ENCODE results near the gene BHLHE40. TPM values are rescaled to one million over a fixed set of nuclear protein-coding genes. Genes with fewer than 3 reads are reported as not detected.

BHLHE40 gene
- total and polyA plus RNA-seq, 8 donors = 19.3 to 66.7 (median 33.2) TPM

GRCh38 chr3:4983739-4984510, 4.7 kb downstream of the BHLHE40 start:
- peak in 5 of 6 donors; percentile 36 to 65 (median 51) for DNase-seq

GRCh38 chr3:4984511-4984864, 5.3 kb downstream of the BHLHE40 start:
- Histone ChIP-seq H3K27me3 (no peaks in the 10 kb centered on the region), H3K4me1 (peaks cover 15 to 54% (median 52%) of the 10 kb centered on the region in 3 donors), H3K27ac (peak overlapping the region in 3 of 4 donors; percentile 96 to 100 (median 100)), H3K9me3 (no peaks in the 10 kb centered on the region), H3K36me3 (peaks cover 0 to 11% (median 4%) of the 10 kb centered on the region in 3 donors), H3K4me3 (peak overlapping the region in 3 of 4 donors; percentile 10 to 96 (median 82))
- DNase-seq (no peak), ATAC-seq (no peak), FAIRE-seq (no peak)
- WGBS, 2 donors = 33 to 45% methylated on average over 9 of the region's 9 CpGs
- intact Hi-C loops (cut with DNase I) = loop anchor here in 2 of 3 donors (5.0 to 10.0 kb wide), 2 partner anchors 262 to 270 kb away; no protein-coding TSS in a partner anchor
- TF ChIP-seq CTCF (IDR thresholded peaks at IDR 0.05) = no peak

More at GRCh38 chr3:4983739-4984510, 4.7 kb downstream of the BHLHE40 start:
- no peaks in the 10 kb centered on the region for H3K27me3 ChIP-seq
- TF ChIP-seq CTCF (IDR thresholded peaks at IDR 0.05) = no peak
- no peaks in the 10 kb centered on the region for H3K9me3 ChIP-seq
- peak overlapping the region; percentile 39 to 100 (median 98) for H3K27ac ChIP-seq
- peaks cover 15 to 48% (median 48%) of the 10 kb centered on the region in 3 donors for H3K4me1 ChIP-seq
- peak overlapping the region in 3 of 4 donors; percentile 10 to 96 (median 82) for H3K4me3 ChIP-seq
- WGBS, 2 donors = 28 to 29% methylated on average over 16 of the region's 16 CpGs
- H3K36me3 ChIP-seq = peaks cover 0 to 11% (median 4%) of the 10 kb centered on the region in 3 donors
- intact Hi-C loops (cut with DNase I) = loop anchor here in 2 of 3 donors (5.0 to 10.0 kb wide), 2 partner anchors 262 to 269 kb away; no protein-coding TSS in a partner anchor
- FAIRE-seq (no peak), ATAC-seq (no peak)

- TF ChIP-seq CTCF (IDR thresholded peaks at IDR 0.05) = no peak
- intact Hi-C loops (cut with DNase I) = loop anchor here in 1 of 3 donors (10.0 kb wide), 1 partner anchor 271 kb away; no protein-coding TSS in a partner anchor
- no peak for FAIRE-seq
- peak in 2 of 4 donors; percentile 2 for ATAC-seq
- Histone ChIP-seq H3K4me1 (peaks cover 15 to 55% (median 52%) of the 10 kb centered on the region in 3 donors), H3K36me3 (peaks cover 0 to 11% (median 4%) of the 10 kb centered on the region in 3 donors), H3K27me3 (no peaks in the 10 kb centered on the region), H3K9me3 (no peaks in the 10 kb centered on the region), H3K27ac (peak overlapping the region; percentile 95 to 100 (median 98)), H3K4me3 (peak overlapping the region in 1 of 4 donors; percentile 96)
- 59 to 62% methylated on average over 10 of the region's 10 CpGs for WGBS, 2 donors
- DNase-seq = peak in 3 of 6 donors; percentile 36 to 49 (median 39)
Measured at GRCh38 chr3:4985330-4986174, 6.3 kb downstream of the BHLHE40 start.

- H3K36me3 ChIP-seq = peaks cover 0 to 11% (median 4%) of the 10 kb centered on the region in 3 donors
- FAIRE-seq (no peak), ATAC-seq (peak in 3 of 4 donors; percentile 2 to 8 (median 5)), DNase-seq (peak in 2 of 6 donors; percentile 29 to 30)
- TF ChIP-seq CTCF (IDR thresholded peaks at IDR 0.05) = no peak
- peak overlapping the region in 3 of 4 donors; percentile 1 to 96 (median 28) for H3K4me3 ChIP-seq
- no peaks in the 10 kb centered on the region for H3K27me3 ChIP-seq
- WGBS, 2 donors = 17 to 21% methylated on average over 13 of the region's 13 CpGs
- intact Hi-C loops (cut with DNase I) = loop anchor here in 1 of 3 donors (10.0 kb wide), 1 partner anchor 271 kb away; no protein-coding TSS in a partner anchor
- no peaks in the 10 kb centered on the region for H3K9me3 ChIP-seq
- peaks cover 15 to 55% (median 52%) of the 10 kb centered on the region in 3 donors for H3K4me1 ChIP-seq
- peak overlapping the region; percentile 95 to 100 (median 98) for H3K27ac ChIP-seq
Measured at GRCh38 chr3:4986175-4986781, 7.0 kb downstream of the BHLHE40 start.

Data from pancreas (tissue), 10 donors.